PC-9 (cell line): ENCODE data around the gene CLDN20. TPM values are rescaled to one million over a fixed set of nuclear protein-coding genes. Genes with fewer than 3 reads are reported as not detected.

Experiments used
- BruUV-seq: library from RNA; stranded (reverse); fragments of 400-500 nt; replicated peaks from 2 replicates; lab custom pipeline; 2021; lab: Mats Ljungman, UMichigan
- CTCF ChIA-PET: fragments of 300-600 bp; sonication (Branson Sonifier 250); formaldehyde crosslinking; loops from one replicate; lab custom pipeline; 2022; ENCODE audit warnings: antibody characterized with exemption; lab: Charles Lee
- POLR2A ChIA-PET: fragments of 300-600 bp; sonication (Branson Sonifier 250); formaldehyde crosslinking; loops from one replicate; lab custom pipeline; 2022; ENCODE audit warnings: antibody characterized with exemption; ENCODE audit not compliant: unreplicated experiment; lab: Charles Lee
- DNase-seq, 2 experiments: peaks; one replicate each; pipeline versions ENCODE4 v3.0.0 to v3.0.0-alpha.2; 2015 to 2022; ENCODE audit warnings: mixed read lengths in 1 of 2
- H2AFZ ChIP-seq: fragments of 200-600 bp; sonication (generic); 2 replicates; pipeline ENCODE4 v1.8.1; 2017; ENCODE audit warnings: antibody characterized with exemption
- H3F3A ChIP-seq: fragments of 200-600 bp; sonication (generic); 2 replicates; pipeline ENCODE4 v1.8.1; 2017; ENCODE audit warnings: antibody characterized with exemption, mild to moderate bottlenecking, low read depth; ENCODE audit not compliant: insufficient read depth
- H3K27ac ChIP-seq: fragments of 200-600 bp; sonication (generic); 2 replicates; pipeline ENCODE4 v1.6.1; 2016; ENCODE audit warnings: mixed run types
- H3K27me3 ChIP-seq: fragments of 200-600 bp; sonication (generic); 2 replicates; pipeline ENCODE4 v1.6.1; 2016; ENCODE audit warnings: low read depth, mixed run types; ENCODE audit not compliant: insufficient read depth
- H3K36me3 ChIP-seq: fragments of 200-600 bp; sonication (generic); 2 replicates; pipeline ENCODE4 v1.6.1; 2016; ENCODE audit warnings: low read depth, mixed run types
- H3K4me1 ChIP-seq: fragments of 200-600 bp; sonication (generic); replicated peaks from 2 replicates; pipeline ENCODE4 v1.6.1; 2016; ENCODE audit warnings: mixed run types; ENCODE audit not compliant: insufficient read depth
- H3K4me2 ChIP-seq: fragments of 200-600 bp; sonication (generic); 2 replicates; pipeline ENCODE4 v1.6.1; 2017; ENCODE audit warnings: mixed run types
- H3K4me3 ChIP-seq: fragments of 200-600 bp; sonication (generic); 2 replicates; pipeline ENCODE4 v1.6.1; 2016; ENCODE audit warnings: mixed run types
- H3K79me2 ChIP-seq: fragments of 200-600 bp; sonication (generic); 2 replicates; pipeline ENCODE4 v1.6.1; 2017; ENCODE audit warnings: low read depth, mixed run types
- H3K9me2 ChIP-seq: fragments of 200-600 bp; sonication (generic); 2 replicates; pipeline ENCODE4 v1.8.1; 2017; ENCODE audit warnings: mild to moderate bottlenecking; ENCODE audit not compliant: insufficient read depth
- H3K9me3 ChIP-seq: fragments of 200-600 bp; sonication (generic); 2 replicates; pipeline ENCODE4 v1.8.1; 2016; ENCODE audit warnings: low read depth; ENCODE audit not compliant: insufficient read depth
- H4K20me1 ChIP-seq: fragments of 200-600 bp; sonication (generic); 2 replicates; pipeline ENCODE4 v1.8.1; 2017; ENCODE audit not compliant: insufficient read depth
- EZH2 ChIP-seq: fragments of 200-600 bp; sonication (generic); IDR thresholded peaks from 2 replicates; pipeline ENCODE4 v1.8.0; 2017; ENCODE audit warnings: antibody characterized with exemption, low read depth
- intact Hi-C: fragments of 100-400 bp; cut with micrococcal nuclease; formaldehyde crosslinking; loops from one replicate; pipeline ENCODE4 v1.10.0; 2022; ENCODE audit not compliant: unreplicated experiment
- total RNA-seq: library from RNA; stranded (reverse); gene quantifications from 2 replicates; pipeline ENCODE4 v1.2.3, GENCODE V29; 2021
- TF ChIP-seq, protein P1 (sequence below): fragments of 200-600 bp; sonication (generic); conservative IDR thresholded peaks from 2 replicates; pipeline ENCODE4 v1.6.1; 2017; ENCODE audit warnings: mixed run types, antibody characterized with exemption, mild to moderate bottlenecking, moderate library complexity

CLDN20 gene
- total RNA-seq, 1 experiment from 2014 or later, result not detected

DNA sequence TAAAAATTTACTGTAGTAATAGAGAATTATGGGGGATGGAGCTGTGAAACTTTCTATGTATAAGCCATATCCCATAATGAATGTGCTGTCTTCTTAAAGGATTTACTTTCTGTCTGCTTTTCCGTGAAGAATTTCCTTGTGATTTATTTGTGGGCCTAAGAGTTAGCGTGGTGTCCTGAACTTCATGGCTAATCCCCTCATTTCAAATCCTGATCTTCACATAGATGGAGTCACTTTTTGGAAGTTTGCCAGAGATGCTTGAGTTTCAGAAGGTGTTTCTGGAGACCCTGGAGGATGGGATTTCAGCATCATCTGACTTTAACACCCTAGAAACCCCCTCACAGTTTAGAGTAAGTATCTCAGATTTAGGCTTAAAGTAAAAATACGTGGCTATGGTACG is 19.4 kb upstream of the CLDN20 start:
- ChIA-PET POLR2A (no interaction called here), CTCF (no interaction called here)
- Histone ChIP-seq H3F3A (peaks cover 29% of the 10 kb centered on the region), H3K4me3 (no peak overlapping the region), H3K27me3 (no peaks in the 10 kb centered on the region), H3K79me2 (no peaks in the 10 kb centered on the region), H3K9me2 (no peaks in the 10 kb centered on the region), H3K9me3 (peaks cover 10% of the 10 kb centered on the region; the same call in 1 of the 2 replicates), H3K4me2 (no peak overlapping the region), H2AFZ (no peak overlapping the region), H3K27ac (no peak overlapping the region), H3K36me3 (peaks cover 5% of the 10 kb centered on the region; the same call in 1 of the 2 replicates), H4K20me1 (no peaks in the 10 kb centered on the region), H3K4me1 (peaks cover 25% of the 10 kb centered on the region)
- no TSS peak for BruUV-seq
- TF ChIP-seq, protein P1, sequence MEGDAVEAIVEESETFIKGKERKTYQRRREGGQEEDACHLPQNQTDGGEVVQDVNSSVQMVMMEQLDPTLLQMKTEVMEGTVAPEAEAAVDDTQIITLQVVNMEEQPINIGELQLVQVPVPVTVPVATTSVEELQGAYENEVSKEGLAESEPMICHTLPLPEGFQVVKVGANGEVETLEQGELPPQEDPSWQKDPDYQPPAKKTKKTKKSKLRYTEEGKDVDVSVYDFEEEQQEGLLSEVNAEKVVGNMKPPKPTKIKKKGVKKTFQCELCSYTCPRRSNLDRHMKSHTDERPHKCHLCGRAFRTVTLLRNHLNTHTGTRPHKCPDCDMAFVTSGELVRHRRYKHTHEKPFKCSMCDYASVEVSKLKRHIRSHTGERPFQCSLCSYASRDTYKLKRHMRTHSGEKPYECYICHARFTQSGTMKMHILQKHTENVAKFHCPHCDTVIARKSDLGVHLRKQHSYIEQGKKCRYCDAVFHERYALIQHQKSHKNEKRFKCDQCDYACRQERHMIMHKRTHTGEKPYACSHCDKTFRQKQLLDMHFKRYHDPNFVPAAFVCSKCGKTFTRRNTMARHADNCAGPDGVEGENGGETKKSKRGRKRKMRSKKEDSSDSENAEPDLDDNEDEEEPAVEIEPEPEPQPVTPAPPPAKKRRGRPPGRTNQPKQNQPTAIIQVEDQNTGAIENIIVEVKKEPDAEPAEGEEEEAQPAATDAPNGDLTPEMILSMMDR, result no peak
- no peak for TF ChIP-seq EZH2
- DNase-seq, result no peak
- intact Hi-C loops, result no loop called here

DNA sequence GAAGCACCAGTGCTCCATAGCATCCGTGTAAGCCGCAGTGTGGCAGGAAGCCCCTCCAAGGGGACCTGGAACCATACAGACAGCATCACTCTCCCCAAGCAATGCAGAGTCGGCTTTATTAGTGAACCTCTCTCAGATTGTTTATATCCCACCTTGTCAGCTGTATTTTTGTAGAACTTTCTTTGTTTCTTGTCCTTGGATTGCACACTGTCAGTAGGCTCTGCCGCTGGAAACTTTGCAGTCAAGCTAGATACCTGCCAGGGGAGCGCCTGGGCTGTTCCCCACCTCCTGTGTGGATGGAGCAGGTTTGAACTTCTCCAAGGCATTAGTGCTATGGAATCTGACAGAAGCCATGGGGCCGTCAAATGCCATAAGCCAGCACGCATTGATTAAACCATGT is 18.6 kb upstream of the CLDN20 start:
- H3K27ac ChIP-seq, result no peak overlapping the region

DNA sequence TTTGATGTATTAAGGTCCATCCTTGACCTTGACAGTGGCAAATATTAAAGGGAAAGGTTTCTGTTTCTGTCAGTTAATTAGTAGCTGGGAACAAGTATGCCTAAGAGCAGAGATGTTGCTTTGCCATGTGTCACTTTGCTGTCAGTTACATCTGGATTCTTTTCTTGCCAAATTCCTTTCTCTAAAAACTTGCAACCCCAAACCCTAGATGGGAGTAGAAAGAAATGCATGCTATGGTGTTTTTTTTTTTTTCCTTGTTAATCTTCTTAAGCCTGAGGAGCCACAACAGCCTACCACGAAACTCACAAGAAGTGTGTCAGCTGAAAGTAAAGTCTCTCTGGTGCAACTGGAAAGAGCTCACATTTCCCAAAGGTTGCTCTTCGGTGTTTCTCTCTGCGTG is 18.0 kb upstream of the CLDN20 start:
- Histone ChIP-seq H3K4me3 (no peak overlapping the region), H3K4me1 (peaks cover 25% of the 10 kb centered on the region), H3K79me2 (no peaks in the 10 kb centered on the region), H3K36me3 (peaks cover 5% of the 10 kb centered on the region; the same call in 1 of the 2 replicates), H3K27ac (no peak overlapping the region), H3K4me2 (no peak overlapping the region), H2AFZ (no peak overlapping the region), H3K9me2 (no peaks in the 10 kb centered on the region), H3F3A (peaks cover 35% of the 10 kb centered on the region), H4K20me1 (no peaks in the 10 kb centered on the region), H3K27me3 (no peaks in the 10 kb centered on the region), H3K9me3 (peaks cover 10% of the 10 kb centered on the region; the same call in 1 of the 2 replicates)
- intact Hi-C loops, result loop anchor here (5.0 kb wide), 1 partner anchor 1094 kb away; no protein-coding TSS in a partner anchor
- POLR2A ChIA-PET, result no interaction called here
- BruUV-seq, result no TSS peak
- no peak for TF ChIP-seq EZH2
- TF ChIP-seq, protein P1, result no peak
- CTCF ChIA-PET, result no interaction called here
- no peak for DNase-seq

More for the DNA sequence above, 18.6 kb upstream of the CLDN20 start:
- intact Hi-C loops, result loop anchor here (5.0 kb wide), 1 partner anchor 1093 kb away; no protein-coding TSS in a partner anchor
- BruUV-seq, result no TSS peak
- no peak overlapping the region for H2AFZ ChIP-seq
- no peaks in the 10 kb centered on the region for H3K27me3 ChIP-seq
- TF ChIP-seq EZH2, result no peak
- TF ChIP-seq, protein P1, result no peak
- no peak overlapping the region for H3K4me3 ChIP-seq
- ChIA-PET POLR2A (no interaction called here), CTCF (no interaction called here)
- H3K9me2 ChIP-seq, result no peaks in the 10 kb centered on the region
- H3F3A ChIP-seq, result peaks cover 35% of the 10 kb centered on the region
- H3K79me2 ChIP-seq, result no peaks in the 10 kb centered on the region
- H3K4me2 ChIP-seq, result no peak overlapping the region
- peaks cover 10% of the 10 kb centered on the region; the same call in 1 of the 2 replicates for H3K9me3 ChIP-seq
- DNase-seq, result no peak
- H3K36me3 ChIP-seq, result peaks cover 5% of the 10 kb centered on the region; the same call in 1 of the 2 replicates
- H4K20me1 ChIP-seq, result no peaks in the 10 kb centered on the region
- H3K4me1 ChIP-seq, result peaks cover 25% of the 10 kb centered on the region
